Kidney epithelial cell (primary cell): ENCODE measurements around the gene PLXNA2. TPM values are rescaled to one million over a fixed set of nuclear protein-coding genes. Genes with fewer than 3 reads are reported as not detected.

Experiments used
- DNase-seq: peaks from one replicate; pipeline ENCODE4 v3.0.0-alpha.2; 2010; ENCODE audit warnings: low read depth
- H3K27me3 ChIP-seq: 2 replicates; pipeline ENCODE4 v1.6.0; 2011; ENCODE audit warnings: low read length; ENCODE audit not compliant: control insufficient read depth, insufficient read depth
- H3K36me3 ChIP-seq: 2 replicates; pipeline ENCODE4 v1.5.1; 2011; ENCODE audit warnings: low read length; ENCODE audit not compliant: control insufficient read depth, insufficient read depth
- H3K4me3 ChIP-seq: 2 replicates; pipeline ENCODE4 v1.5.1; 2011; ENCODE audit warnings: low read depth, mild to moderate bottlenecking, control low read depth, low read length
- CTCF ChIP-seq: IDR thresholded peaks from 2 replicates; pipeline ENCODE4 v1.5.1; 2011; ENCODE audit warnings: mild to moderate bottlenecking, moderate library complexity, low read length, control low read depth, inconsistent platforms; ENCODE audit not compliant: insufficient read depth, poor library complexity, severe bottlenecking
- total RNA-seq: library from RNA; depleted of rRNA; stranded (reverse); fragments of >200 nt; gene quantifications from 2 replicates; pipeline ENCODE4 v1.2.3, GENCODE V29; 2015

The PLXNA2 gene
- total RNA-seq, 1 donor from 2014 or later = 6.9 TPM

DNA sequence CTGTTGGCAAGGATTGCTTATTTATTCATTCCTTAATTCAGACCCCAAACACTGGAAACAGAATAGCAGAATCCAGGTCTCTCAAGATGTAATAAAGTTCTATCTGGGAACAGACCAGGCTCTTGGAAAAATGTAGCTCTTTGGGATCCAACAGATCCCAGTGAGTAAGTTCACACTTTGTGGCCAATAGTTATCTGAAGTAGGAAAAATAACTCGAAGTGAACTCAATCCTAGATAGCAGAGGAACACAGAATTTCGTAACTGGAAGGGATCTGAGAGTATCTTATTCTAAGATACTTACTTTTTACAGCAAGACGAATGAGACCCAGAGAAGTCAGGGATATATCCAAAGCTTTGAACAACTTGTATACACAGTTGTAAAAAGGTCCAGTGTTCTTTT, 182.6 kb downstream of the PLXNA2 start:
- DNase-seq = no peak
- Histone ChIP-seq H3K4me3 (no peak overlapping the region), H3K36me3 (no peaks in the 10 kb centered on the region), H3K27me3 (no peaks in the 10 kb centered on the region)
- TF ChIP-seq CTCF = no peak

DNA sequence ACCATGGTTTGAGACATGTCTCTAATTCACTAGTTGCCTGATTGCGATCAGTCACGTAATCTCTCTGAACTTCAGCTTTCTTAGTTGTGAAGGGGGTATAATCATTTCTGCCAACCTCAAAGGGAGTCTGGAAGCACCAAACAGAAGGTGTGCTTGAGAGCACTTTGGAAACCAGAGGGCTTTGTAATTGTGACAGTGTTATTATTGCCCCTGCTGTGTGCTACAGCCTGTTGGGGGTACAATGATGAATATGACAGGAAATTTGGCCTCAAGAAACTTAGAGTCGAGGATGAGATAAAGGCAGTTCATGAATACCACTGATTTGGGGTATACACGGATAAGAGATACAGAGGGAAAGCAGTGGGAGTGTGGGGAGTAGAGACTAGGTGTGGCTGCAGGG, 183.1 kb downstream of the PLXNA2 start:
- Histone ChIP-seq H3K27me3 (no peaks in the 10 kb centered on the region), H3K36me3 (no peaks in the 10 kb centered on the region), H3K4me3 (no peak overlapping the region)
- no peak for TF ChIP-seq CTCF
- no peak for DNase-seq

DNA sequence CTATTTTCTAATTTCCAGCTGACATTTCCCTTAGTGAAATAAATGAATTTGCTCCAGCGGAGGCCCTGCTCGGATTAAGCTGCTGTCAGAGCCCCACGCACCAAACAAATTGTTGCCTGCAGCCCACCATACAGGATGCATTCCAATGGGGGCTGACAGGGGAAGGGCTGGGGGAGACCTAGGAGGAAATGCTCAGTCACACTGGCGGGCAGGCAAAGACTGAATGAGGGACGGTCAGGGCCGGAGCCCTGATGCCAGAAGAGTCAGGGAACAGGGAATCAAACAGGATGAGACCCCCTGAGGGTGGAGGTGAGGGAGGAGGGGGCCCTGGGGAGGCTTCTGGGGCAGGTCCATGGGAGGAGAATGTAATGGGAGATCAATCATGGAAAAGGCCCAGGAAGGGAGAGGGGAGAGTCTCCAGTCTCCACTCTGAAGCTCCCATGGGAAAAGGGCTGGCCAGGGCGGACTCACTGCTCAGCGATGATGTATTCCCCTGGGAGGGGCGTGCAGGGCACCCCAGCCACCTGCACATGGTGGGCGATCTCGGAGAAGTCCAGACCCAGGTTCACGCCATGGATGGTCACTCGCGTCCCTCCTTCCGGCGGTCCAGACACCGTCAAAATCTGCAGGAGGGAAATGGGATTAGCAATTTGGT, 183.8 kb downstream of the PLXNA2 start:
- Histone ChIP-seq H3K4me3 (no peak overlapping the region), H3K27me3 (no peaks in the 10 kb centered on the region), H3K36me3 (no peaks in the 10 kb centered on the region)
- TF ChIP-seq CTCF = no peak
- no peak for DNase-seq

DNA sequence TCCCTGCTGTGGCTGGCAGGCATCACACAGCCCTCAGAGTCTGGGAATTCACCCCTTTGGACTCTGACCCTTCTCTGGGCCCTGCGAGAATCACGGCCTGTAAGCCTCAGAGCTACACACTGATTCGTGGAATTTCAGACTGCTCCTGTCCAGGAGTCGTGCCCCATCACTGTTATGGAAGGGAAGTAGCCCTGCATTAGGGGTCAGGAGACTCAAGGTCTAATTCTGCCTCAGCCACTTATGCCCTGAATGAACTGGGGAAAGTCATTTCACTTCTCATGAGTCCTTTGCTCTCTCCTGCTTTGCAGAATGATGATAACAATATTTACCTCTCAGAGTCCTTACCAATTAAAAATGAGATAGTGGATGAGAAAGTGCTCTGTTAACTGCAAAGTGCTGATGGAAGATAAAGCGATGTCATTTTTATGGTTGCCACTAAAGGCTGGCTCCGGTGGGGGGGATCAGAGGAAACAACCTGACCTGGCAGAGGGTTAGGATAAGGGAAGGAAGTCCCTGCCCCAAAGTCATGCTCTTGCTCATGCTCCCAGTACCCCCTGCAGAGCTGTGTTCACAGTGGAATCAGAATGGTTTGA, 184.7 kb downstream of the PLXNA2 start:
- no peak for DNase-seq
- no peaks in the 10 kb centered on the region for H3K27me3 ChIP-seq
- H3K4me3 ChIP-seq = no peak overlapping the region
- no peak for TF ChIP-seq CTCF
- H3K36me3 ChIP-seq = no peaks in the 10 kb centered on the region

DNA sequence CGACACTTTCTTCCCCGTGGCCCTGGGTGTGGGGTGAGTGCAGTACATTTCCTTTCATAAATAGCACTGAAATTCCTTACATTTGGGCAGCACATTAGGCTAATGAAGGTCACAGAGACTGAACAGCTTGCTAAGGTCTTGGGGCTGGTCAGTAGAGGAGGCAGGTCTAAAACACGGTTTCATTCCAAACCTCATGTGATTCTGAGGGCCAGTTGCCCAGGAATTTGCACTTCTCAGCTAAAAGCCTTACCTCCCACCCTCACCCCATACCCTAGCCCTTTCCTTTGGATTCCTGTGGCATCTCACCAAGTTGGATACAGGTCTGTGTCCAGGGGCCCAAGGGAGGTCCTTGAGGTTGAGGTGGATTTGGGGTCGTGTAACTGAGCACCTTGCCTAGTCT, 185.4 kb downstream of the PLXNA2 start:
- Histone ChIP-seq H3K27me3 (no peaks in the 10 kb centered on the region), H3K36me3 (no peaks in the 10 kb centered on the region), H3K4me3 (no peak overlapping the region)
- DNase-seq = no peak
- no peak for TF ChIP-seq CTCF

GRCh38 chr1:208058267-208058666, 185.9 kb downstream of the PLXNA2 start:
- Histone ChIP-seq H3K27me3 (no peaks in the 10 kb centered on the region), H3K36me3 (no peaks in the 10 kb centered on the region), H3K4me3 (no peak overlapping the region)
- no peak for TF ChIP-seq CTCF
- DNase-seq = no peak
